DND-41 (cell line): ENCODE data around the gene ZGPAT.

Experiments used
- EZH2 ChIP-seq: IDR thresholded peaks from 3 replicates; pipeline ENCODE4 v1.6.1; 2012; ENCODE audit warnings: borderline replicate concordance, low read depth, mild to moderate bottlenecking, moderate library complexity, low read length, inconsistent platforms; ENCODE audit not compliant: severe bottlenecking
- TF ChIP-seq, protein P1 (sequence below): IDR thresholded peaks from 2 replicates; pipeline ENCODE4 v1.5.1; 2012; ENCODE audit warnings: borderline replicate concordance, low read length, moderate library complexity, mild to moderate bottlenecking; ENCODE audit not compliant: poor library complexity, severe bottlenecking; ENCODE audit errors: extremely low read depth

DNA sequence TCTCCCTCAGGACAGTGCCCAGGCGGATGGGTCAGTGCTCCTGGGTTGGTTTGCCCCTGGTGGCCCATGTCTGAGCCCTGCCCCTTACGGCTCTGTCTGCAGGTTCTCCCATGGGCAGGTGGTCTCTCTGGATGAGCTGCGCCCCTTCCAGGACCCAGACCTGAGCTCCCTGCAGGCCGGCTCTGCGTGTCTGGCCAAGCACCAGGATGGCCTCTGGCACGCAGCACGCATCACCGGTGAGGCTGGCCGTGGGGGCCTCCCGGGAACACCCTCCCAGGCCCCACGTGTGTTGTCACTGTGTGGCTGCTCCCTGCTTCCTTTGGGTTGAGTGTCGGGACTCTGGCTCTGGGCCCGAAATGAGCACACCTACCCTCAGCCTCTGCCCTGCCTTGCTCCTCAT is 25.3 kb downstream of the ZGPAT start:
- TF ChIP-seq EZH2, result no peak
- TF ChIP-seq, protein P1, sequence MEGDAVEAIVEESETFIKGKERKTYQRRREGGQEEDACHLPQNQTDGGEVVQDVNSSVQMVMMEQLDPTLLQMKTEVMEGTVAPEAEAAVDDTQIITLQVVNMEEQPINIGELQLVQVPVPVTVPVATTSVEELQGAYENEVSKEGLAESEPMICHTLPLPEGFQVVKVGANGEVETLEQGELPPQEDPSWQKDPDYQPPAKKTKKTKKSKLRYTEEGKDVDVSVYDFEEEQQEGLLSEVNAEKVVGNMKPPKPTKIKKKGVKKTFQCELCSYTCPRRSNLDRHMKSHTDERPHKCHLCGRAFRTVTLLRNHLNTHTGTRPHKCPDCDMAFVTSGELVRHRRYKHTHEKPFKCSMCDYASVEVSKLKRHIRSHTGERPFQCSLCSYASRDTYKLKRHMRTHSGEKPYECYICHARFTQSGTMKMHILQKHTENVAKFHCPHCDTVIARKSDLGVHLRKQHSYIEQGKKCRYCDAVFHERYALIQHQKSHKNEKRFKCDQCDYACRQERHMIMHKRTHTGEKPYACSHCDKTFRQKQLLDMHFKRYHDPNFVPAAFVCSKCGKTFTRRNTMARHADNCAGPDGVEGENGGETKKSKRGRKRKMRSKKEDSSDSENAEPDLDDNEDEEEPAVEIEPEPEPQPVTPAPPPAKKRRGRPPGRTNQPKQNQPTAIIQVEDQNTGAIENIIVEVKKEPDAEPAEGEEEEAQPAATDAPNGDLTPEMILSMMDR, result no peak
